HG03097 (cell line): Measurements from ENCODE around the gene NBPF1.
"Not testable (repeated sequence)": the region's sequence is repeated elsewhere in the genome, so short reads cannot be mapped to it uniquely, and the experiment has no call there.

ENCODE experiments used
- ATAC-seq: cut with Tn5 transposase; IDR thresholded peaks from one replicate; pipeline ENCODE4 v1.9.1; 2021; ENCODE audit not compliant: unreplicated experiment, low FRiP score

The NBPF1 gene

DNA sequence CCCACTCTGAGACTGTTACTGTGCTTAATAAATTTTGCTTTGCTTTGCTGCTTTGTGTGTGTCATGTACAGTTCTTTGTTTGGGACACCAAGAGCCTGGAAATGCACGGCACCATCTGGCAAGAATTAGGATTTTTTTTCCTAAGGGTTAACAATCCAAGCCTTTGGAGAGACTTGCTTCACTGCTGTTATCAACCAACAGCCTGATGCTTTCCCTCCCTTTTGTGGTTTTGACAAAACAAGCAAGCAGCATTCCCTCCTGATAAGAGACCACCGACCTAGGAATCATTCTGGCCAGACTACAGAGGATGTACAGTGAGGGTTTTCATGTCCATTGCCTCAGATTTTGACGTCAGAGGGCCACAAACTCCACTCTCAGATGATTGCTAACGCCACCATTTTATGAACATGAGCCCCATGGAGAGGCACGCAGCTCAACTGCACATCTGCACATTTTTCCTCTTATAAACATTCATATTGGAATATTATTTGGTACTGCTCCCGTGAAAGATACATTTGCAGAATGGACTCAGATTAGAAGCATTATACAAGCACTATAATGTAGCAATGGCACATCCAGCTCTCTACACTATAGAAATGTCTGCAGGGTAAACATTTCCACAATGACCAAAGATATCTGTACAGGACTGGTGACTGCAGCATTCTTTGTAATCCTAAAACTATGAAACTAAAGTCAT is 94.0 kb downstream of the NBPF1 start:
- ATAC-seq: not testable (repeated sequence)

DNA sequence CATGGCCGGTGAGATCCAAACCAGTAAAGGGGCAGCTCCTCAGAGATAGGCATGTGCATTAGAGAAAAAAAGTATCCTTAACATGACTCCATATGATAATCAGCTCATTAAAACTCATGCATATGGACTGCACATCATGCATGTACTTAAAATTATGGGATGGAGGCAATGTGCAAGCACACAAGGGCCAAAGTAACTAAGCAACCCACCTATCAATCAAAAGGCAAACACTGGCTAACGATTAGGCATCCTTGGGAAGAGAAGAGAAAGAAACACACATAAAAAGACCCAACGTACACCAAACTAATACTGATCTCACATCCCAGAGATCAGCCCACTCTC is 94.5 kb downstream of the NBPF1 start:
- not testable (repeated sequence) for ATAC-seq

DNA sequence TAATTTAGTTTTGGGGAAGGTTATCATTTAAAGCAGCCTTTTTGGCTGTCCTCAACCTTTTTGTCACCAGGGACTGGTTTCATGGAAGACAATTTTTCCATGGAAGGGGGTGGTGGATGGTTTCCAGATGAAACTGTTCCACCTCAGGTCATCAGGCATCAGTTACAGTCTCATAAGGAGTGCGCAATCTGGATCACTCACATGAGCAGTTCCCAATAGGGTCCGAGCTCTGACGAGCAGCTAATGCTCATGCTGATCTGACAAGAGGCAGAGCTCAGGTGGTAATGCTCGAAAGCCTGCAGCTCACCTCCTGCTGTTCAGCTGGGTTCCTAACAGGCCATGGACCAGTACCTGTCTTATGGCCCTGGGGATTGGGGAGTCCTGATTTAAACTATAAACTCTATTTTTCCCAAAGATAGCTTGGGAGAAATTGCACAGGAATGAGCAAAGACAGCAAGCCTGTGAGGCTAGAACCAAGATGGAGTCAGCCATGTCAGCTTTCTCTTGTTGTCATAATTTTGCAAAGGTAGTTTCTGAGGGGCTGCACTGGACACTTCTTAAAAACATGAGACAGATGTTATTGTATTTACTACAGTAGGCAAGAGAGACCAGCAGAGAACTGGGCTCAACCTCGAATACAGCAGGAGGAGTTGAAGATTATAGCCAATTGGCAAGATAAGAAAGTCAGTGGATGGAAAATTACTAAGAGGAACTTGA is 96.5 kb downstream of the NBPF1 start:
- not testable (repeated sequence) for ATAC-seq

DNA sequence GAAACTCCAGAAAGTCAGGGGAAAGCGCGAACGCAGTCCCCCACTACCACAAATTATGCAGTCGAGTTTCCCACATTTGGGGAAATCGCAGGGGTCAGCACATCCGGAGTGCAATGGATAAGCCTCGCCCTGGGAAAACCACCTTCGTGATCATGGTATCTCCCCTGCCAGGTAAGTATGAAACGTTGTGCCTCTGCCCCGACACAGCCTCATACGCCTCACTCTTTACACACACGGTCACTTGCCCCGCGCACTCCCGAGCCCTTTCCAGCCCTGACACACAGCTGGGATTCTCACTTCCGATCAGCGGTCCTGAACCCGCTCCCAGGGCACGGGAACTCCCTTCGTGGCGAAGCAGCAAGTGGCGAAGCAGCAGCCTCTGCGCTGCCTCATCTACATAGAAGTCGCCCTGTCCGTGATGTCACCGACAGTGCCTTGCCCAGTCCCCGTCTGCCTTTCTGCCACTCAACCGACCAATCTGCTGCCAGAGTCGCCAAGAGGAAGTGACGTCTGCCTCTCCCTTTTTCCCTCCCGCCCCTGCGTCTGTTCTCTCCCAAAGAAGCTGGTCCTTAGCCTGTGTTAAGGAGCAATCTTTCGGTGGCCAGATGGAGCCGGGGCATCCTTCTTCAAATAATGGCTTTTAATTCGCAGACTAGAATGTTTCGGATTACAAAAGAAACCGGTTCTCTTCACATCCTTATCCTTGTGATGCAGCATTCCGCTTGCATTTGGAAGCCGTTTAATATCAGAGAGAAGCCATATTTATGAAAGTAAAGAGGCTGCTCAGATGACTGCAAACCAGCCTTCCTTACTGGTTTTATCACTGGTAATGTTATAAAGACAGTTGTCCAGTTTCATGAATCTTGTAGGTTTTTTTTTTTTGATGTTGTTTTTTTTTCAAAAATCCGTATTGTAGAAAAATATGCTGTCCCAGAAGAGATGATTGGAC is 99.0 kb downstream of the NBPF1 start, which contains the start of gene RNU1-1:
RNU1-1 (minus strand) TSS at position 179 of the 949 bp plus-strand sequence.
- not testable (repeated sequence) for ATAC-seq

DNA sequence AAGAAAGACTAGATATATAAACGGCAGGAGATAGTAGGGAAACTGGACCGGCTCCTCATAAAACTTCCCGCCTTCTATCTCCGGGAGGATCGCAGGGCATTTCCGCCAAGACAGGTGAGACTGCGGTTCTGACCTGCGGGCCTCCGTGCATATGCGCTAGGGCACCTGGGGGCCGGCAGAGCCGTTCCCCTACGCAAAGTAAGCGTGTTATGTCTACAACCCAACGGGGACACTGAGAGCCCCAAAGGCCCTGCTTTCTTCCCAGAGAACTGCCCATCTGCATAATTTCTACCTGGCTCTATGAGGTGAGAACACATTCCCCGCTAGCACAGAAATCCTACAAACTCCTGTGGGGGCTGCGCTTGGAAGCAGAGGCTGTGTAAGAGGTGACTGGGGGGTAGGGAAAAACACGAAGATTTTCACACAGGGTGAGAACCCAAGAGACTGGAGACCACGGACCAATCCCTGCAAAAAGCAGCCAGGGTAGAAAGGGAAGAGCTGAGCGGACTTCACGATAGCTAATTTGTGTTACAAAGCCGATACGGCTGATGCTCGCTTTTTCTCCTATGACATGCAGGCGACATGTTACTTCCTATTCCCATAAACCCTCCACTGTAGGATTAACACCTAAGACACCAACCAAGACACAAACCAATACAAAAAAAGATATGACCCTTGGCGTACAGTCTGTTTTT is 99.8 kb downstream of the NBPF1 start:
- ATAC-seq: peak; percentile 97

DNA sequence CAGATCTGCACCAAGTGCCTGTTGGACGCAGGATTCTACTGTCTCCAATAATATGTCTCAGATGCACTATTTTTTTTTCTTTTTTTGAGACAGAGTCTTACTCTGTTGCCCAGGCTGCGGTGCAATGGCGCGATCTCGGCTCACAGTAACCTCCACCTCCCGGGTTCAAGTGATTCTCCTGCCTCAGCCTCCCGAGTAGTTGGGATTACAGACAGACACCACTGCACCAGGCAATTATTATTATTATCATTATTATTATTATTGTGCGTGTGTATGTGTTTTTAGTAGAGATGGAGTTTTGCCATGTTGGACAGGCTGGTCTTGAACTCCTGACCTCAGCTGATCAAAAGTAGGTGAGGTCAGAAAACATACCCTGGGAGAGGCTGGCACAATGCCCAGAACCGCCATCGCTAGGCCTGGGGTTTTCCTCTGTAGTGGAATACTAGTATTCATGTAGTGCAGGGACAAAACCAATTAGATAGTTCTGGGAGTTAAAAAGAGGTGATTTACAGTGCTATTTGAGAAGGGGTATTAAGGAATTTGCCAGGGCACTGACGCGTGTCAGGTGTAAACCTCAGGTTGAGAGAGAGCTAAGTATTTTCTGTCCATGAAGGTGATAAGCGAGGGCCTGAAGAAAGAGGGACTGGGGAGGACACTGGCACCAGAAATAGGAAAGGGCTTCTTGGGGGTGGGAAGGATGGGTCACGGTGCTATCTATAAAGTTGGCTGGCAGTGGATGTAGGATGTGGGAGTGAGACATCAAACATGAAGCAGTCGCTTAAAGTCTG is 100.5 kb downstream of the NBPF1 start:
- not testable (repeated sequence) for ATAC-seq
